H1 (cell line): ENCODE results near the gene PCDHB7. TPM values are rescaled to one million over a fixed set of nuclear protein-coding genes. Genes with fewer than 3 reads are reported as not detected.

Experiments used
- CTBP2 ChIP-seq: IDR thresholded peaks from 2 replicates; pipeline ENCODE4 v1.7.0; 2011; ENCODE audit warnings: borderline replicate concordance, mild to moderate bottlenecking, moderate library complexity, mixed read lengths, low read length; ENCODE audit not compliant: insufficient read depth, insufficient read length
- EGR1 ChIP-seq: IDR thresholded peaks from 2 replicates; pipeline ENCODE4 v1.6.1; 2011; ENCODE audit warnings: low read depth, low read length, borderline replicate concordance
- HDAC2 ChIP-seq, 2 experiments: fragments of 300-600 bp in 1 of 2; sonication (generic) in 1 of 2; IDR thresholded peaks; 2 replicates each; pipeline ENCODE4 v1.6.1; 2011 to 2012; ENCODE audit warnings: low read depth in 2 of 2, low read length in 2 of 2, mild to moderate bottlenecking in 2 of 2, moderate library complexity in 2 of 2, borderline replicate concordance in 1 of 2, inconsistent platforms in 1 of 2
- JUN ChIP-seq: IDR thresholded peaks from 2 replicates; pipeline ENCODE4 v1.6.1; 2011; ENCODE audit warnings: low read depth, mild to moderate bottlenecking, improper control_type of control experiment, low read length
- KDM4A ChIP-seq: IDR thresholded peaks from one replicate; pipeline ENCODE4 v1.7.1; 2012; ENCODE audit warnings: low read depth, mild to moderate bottlenecking, moderate library complexity, low read length, inconsistent platforms; ENCODE audit not compliant: severe bottlenecking
- MAFK ChIP-seq: IDR thresholded peaks from 2 replicates; pipeline ENCODE4 v1.6.1; 2012; ENCODE audit warnings: low read depth, mild to moderate bottlenecking, improper control_type of control experiment, low read length
- TAF7 ChIP-seq: optimal IDR thresholded peaks from 2 replicates; pipeline ENCODE3; 2011; ENCODE audit warnings: low read depth, mild to moderate bottlenecking, inconsistent platforms, low read length, moderate library complexity, borderline replicate concordance
- YY1 ChIP-seq: IDR thresholded peaks from 2 replicates; pipeline ENCODE4 v1.6.1; 2011; ENCODE audit warnings: low read depth, mild to moderate bottlenecking, low read length
- polyA plus RNA-seq, 7 experiments: library from polyadenylated mRNA; depleted of rRNA in 3 of 7; stranded (reverse) in 5 of 7; unstranded in 2 of 7; fragments of >200 nt in 5 of 7; fragments of 200-250 nt in 2 of 7; gene quantifications; 1 replicate in 5 of 7; 2 replicates in 1 of 7; 4 replicates in 1 of 7; pipeline versions ENCODE4 v1.2.1 to v1.2.3, GENCODE V29; 2011 to 2013; ENCODE audit warnings: missing spikeins in 2 of 7, mixed read lengths in 2 of 7
- total RNA-seq: library from RNA; stranded (reverse); fragmentation: NEBNext Ultra II Directional; extraction: Animal tissue kit (Norgen Biotek cat#: 25700); gene quantifications from 2 replicates; pipeline ENCODE4 v1.2.1, GENCODE V29; 2021
- TF ChIP-seq, protein P1 (sequence below): fragments of 300-600 bp; sonication (generic); IDR thresholded peaks from 2 replicates; pipeline ENCODE4 v1.7.1; 2012; ENCODE audit warnings: low read length, moderate library complexity, mild to moderate bottlenecking, inconsistent platforms; ENCODE audit not compliant: insufficient replicate concordance

Gene PCDHB7
- total and polyA plus RNA-seq, 2 of the 8 experiments (the other 6 are each of a cell fraction or from before 2014, with no cell fraction given) = 0.17 to 0.19 TPM

- TF ChIP-seq, protein P1, sequence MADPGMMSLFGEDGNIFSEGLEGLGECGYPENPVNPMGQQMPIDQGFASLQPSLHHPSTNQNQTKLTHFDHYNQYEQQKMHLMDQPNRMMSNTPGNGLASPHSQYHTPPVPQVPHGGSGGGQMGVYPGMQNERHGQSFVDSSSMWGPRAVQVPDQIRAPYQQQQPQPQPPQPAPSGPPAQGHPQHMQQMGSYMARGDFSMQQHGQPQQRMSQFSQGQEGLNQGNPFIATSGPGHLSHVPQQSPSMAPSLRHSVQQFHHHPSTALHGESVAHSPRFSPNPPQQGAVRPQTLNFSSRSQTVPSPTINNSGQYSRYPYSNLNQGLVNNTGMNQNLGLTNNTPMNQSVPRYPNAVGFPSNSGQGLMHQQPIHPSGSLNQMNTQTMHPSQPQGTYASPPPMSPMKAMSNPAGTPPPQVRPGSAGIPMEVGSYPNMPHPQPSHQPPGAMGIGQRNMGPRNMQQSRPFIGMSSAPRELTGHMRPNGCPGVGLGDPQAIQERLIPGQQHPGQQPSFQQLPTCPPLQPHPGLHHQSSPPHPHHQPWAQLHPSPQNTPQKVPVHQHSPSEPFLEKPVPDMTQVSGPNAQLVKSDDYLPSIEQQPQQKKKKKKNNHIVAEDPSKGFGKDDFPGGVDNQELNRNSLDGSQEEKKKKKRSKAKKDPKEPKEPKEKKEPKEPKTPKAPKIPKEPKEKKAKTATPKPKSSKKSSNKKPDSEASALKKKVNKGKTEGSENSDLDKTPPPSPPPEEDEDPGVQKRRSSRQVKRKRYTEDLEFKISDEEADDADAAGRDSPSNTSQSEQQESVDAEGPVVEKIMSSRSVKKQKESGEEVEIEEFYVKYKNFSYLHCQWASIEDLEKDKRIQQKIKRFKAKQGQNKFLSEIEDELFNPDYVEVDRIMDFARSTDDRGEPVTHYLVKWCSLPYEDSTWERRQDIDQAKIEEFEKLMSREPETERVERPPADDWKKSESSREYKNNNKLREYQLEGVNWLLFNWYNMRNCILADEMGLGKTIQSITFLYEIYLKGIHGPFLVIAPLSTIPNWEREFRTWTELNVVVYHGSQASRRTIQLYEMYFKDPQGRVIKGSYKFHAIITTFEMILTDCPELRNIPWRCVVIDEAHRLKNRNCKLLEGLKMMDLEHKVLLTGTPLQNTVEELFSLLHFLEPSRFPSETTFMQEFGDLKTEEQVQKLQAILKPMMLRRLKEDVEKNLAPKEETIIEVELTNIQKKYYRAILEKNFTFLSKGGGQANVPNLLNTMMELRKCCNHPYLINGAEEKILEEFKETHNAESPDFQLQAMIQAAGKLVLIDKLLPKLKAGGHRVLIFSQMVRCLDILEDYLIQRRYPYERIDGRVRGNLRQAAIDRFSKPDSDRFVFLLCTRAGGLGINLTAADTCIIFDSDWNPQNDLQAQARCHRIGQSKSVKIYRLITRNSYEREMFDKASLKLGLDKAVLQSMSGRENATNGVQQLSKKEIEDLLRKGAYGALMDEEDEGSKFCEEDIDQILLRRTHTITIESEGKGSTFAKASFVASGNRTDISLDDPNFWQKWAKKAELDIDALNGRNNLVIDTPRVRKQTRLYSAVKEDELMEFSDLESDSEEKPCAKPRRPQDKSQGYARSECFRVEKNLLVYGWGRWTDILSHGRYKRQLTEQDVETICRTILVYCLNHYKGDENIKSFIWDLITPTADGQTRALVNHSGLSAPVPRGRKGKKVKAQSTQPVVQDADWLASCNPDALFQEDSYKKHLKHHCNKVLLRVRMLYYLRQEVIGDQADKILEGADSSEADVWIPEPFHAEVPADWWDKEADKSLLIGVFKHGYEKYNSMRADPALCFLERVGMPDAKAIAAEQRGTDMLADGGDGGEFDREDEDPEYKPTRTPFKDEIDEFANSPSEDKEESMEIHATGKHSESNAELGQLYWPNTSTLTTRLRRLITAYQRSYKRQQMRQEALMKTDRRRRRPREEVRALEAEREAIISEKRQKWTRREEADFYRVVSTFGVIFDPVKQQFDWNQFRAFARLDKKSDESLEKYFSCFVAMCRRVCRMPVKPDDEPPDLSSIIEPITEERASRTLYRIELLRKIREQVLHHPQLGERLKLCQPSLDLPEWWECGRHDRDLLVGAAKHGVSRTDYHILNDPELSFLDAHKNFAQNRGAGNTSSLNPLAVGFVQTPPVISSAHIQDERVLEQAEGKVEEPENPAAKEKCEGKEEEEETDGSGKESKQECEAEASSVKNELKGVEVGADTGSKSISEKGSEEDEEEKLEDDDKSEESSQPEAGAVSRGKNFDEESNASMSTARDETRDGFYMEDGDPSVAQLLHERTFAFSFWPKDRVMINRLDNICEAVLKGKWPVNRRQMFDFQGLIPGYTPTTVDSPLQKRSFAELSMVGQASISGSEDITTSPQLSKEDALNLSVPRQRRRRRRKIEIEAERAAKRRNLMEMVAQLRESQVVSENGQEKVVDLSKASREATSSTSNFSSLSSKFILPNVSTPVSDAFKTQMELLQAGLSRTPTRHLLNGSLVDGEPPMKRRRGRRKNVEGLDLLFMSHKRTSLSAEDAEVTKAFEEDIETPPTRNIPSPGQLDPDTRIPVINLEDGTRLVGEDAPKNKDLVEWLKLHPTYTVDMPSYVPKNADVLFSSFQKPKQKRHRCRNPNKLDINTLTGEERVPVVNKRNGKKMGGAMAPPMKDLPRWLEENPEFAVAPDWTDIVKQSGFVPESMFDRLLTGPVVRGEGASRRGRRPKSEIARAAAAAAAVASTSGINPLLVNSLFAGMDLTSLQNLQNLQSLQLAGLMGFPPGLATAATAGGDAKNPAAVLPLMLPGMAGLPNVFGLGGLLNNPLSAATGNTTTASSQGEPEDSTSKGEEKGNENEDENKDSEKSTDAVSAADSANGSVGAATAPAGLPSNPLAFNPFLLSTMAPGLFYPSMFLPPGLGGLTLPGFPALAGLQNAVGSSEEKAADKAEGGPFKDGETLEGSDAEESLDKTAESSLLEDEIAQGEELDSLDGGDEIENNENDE = no peak
- no peak for TF ChIP-seq JUN
- TF ChIP-seq HDAC2 (IDR thresholded peaks at IDR 0.05; ENCODE audit: borderline replicate concordance in 1 of 2, low read depth in 2 of 2, low read length in 2 of 2) = no peak
- TF ChIP-seq TAF7 = no peak
- TF ChIP-seq YY1 = peak; percentile 94
- TF ChIP-seq MAFK = 0 out of 2 replicates have a peak, but pooled peaks have one; percentile 8
- no peak for TF ChIP-seq CTBP2
- TF ChIP-seq EGR1 = no peak
- TF ChIP-seq KDM4A = no peak
Measured at GRCh38 chr5:141135030-141135717, 37.3 kb upstream of the PCDHB7 start, which contains the start of gene PCDHB5 (continued).
